Stimulated activated CD8-positive, alpha-beta memory T cell treated with anti-CD3 and anti-CD28 coated beads, Interleukin-7, amount 100 ng/mL, for 48 hours (primary cell): ENCODE results near the gene RARB.

Source experiments
- DNase-seq, 2 donors: peaks; one replicate each; pipeline ENCODE4 v3.0.0-alpha.2; 2020; ENCODE audit warnings: low read depth in 1 of 2; ENCODE audit errors: extremely low read depth in 1 of 2

Gene RARB

DNA sequence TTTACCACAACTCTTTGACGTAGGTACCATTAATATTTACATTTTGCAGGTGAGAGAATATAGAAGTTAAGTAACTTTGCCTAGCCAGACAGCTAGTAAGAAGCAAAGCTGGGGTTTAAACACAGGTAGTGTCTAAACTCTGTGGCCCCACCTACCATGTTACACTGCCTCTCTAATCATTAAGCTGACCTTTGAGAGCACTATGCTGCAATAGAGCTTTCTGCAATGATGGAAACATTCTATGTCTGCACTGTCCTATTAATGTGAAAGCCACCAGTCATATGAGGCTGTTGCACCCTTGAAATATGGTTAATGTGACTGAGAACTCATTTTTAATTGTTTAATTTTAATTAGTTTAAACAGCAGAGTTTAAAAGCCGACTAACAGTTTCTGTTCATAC is 6.3 kb upstream of the RARB start:
- DNase-seq, result no peak

DNA sequence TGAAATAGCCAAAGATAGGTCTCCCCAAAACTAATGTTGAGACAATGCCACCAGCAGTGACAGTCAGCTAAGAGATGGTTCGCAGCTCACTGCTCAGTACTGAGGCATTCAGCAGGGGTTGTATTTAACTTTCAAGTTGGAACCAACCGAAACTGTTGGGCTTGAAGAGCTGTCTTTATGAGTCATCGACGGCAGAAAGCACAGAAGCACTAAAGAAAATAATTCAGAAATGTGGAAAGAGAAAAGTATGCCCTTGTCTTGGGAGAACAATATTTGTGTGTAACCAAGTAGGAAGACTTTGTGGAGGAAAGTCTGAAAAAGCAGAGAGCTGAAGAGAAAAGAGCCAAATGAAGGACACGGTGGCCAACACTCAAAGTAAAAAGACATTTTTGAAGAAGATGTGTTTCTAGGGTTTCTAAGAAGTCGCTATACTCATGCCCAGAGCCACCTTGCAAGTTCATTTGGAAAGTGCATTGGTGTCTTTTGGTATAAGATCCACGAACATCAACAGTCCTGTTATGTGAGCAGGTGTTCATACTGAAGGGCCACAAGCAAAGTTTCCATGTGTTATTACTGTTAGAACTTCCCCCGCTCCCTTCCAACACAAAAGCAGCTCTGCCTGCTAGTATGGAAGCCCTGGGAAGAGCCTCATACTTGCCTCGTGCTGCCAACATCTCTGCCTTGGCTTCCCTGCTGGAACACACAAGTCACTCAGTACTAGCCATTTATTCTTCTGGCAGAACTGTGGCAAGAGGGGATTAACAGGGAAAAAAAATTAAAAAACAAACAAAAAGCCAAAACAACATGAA is 4.1 kb upstream of the RARB start:
- no peak for DNase-seq

DNA sequence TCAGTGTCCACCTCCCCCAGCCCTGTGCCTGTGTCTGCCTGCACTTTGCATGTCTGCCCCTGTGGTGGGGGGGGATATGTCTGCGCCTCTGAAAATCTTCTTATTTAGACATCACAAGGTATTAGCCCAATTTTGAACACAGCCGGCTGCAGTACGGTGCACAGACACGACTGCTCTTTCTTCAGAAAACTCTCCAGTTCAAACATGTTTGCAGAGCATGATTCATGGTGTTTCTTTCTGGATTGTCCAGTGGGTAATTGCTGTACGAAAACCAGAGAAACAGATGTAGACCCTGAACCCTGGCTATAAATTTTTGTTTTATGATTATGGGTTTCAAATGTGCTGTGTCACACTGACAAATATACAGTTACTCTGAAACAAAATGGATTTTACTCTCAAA is 3.4 kb upstream of the RARB start:
- no peak for DNase-seq

DNA sequence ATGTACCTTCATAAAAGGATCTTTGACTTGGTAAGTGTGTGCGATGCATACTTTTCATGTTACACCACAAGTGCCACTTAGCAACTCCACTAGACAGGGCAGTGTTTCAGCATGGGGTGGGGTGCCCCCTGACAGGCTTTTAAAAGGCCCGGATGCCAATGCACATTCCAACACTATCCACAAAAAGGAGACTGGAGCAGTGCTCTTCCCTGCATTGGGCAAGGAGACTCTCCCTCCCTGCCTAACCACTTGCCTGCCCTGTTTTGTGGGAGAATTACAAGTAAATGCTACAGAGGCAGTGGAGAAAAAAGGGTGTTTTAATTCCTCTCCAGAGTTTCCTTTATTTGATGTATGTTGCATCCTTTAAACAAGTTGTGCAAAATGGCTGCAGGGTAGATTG is 1.7 kb upstream of the RARB start:
- no peak for DNase-seq

DNA sequence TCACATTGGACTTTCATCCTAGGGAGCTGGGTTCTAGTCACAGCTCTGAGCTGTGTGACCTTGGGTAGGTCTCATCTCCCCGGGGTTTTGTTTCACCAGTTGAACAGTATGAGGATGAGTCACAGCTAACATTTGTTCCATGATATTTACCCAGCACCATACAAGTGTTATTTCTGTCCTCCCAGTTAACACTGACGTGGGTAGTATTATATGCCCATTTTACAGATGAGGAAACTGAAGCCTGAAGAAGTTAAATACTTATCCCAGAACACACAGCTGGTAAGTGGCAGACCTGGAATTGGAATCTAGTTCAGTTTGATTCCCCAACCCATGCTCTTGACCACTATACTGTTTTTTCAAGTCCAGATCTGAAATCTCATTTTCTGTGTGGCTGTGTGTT is 908 bp upstream of the RARB start:
- no peak for DNase-seq

DNA sequence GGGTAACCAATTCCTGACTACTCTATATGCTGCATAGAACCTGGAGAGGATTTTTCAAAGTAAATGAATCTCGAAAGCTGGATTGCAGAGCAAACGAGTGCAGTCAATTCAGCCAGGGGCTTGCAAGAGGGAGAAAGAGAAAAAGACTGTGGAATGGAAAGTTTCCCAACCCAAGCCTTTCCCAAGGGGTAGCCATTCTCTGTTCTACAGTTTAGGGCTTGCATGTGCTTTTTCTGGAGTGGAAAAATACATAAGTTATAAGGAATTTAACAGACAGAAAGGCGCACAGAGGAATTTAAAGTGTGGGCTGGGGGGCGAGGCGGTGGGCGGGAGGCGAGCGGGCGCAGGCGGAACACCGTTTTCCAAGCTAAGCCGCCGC is 511 bp upstream of the RARB start:
- no peak for DNase-seq

DNA sequence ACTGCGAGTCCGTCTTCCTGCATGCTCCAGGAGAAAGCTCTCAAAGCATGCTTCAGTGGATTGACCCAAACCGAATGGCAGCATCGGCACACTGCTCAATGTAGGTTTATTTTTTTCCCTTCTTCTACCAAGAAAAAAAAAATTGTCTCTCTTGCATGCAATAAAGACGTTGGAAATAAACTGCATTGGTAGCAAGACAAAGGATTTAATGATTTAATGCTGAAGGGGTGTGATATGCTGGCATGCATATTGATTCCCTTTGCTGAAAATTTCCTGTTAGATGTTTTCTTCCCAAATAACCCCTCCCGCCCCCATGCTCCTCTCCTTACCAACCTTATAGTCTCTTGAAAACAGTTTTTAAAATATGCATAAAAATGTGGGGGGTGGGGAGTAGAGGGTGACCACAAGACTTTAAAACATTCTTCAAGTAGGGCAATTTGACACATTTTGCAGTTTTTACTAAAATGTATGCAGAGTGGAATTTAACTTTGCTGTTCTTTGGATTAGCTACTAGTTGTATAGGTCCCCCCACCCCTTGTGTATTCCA is 799 bp downstream of the RARB start:
- no peak for DNase-seq

DNA sequence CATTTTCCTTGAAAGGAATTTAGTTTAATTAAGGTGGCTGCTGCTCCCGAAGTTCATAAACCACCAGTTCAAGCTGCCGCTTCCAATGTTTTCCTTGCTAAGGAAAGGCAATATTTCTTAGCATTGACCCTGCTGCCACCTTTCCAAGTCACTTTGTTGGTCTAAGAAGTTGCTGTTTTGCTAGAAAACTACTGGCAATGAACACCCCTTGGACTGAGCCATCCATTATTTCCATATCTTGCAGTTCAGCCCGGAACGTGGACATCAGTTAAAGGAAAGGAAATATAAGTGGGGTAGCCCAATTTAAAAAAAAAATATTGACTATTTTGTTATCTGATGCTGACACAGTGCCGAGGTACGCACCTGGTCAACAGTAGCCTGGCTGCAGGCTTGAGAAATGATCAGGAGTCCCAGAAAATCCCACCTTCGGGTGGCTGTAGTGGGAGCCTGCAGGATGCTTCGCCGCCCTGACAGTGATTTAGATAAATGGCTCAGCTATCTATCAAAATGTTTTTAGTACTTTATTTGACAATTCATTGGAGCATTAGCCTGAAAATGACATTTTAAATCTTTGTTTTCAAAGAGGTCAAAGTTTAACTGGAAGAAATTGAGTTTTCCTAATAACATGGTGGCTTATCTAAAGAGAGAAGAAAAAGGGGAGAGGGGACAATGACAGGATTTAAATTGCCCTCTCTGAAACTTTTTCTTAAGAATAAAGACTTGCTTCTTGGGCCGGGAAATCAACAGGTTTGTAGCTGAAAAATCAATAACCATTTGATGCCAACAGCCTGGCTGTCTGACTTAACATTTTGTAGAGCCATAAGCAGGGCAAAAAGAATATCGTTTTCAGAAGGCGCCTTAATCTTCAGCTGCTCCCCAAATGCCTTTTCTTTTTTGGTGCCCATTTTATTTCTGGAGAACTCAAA is 1.6 kb downstream of the RARB start:
- DNase-seq, result no peak

DNA sequence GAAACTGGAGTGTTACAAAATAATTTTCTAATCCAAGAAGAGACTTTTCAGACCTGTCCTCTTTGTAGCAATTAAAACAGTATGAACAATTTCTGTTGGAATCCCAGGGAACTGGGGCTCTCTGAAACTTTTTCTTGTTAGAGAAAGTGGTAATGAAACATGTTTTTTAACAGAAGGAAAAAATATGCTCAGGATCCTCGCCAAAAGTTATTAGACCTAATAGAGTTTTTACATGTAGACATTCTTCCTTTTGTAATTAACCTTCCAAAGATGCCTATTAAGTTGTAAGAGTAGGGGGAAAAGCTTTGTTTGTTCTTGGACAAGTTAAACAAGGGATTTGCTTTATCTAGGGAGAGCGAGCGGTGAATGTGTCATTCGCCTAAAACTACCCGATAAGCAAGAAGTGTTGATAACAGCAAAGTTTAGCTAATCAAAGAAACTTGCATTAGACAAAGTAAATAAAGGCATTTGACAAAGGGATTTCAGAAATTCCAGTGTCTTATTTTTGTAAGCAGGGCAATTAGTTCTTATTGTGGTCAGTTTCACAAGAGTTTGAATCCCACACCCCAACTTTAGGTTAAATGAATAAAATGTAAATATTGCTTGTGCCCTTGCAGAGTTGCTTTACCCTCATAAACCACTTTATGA is 2.3 kb downstream of the RARB start:
- DNase-seq, result no peak

DNA sequence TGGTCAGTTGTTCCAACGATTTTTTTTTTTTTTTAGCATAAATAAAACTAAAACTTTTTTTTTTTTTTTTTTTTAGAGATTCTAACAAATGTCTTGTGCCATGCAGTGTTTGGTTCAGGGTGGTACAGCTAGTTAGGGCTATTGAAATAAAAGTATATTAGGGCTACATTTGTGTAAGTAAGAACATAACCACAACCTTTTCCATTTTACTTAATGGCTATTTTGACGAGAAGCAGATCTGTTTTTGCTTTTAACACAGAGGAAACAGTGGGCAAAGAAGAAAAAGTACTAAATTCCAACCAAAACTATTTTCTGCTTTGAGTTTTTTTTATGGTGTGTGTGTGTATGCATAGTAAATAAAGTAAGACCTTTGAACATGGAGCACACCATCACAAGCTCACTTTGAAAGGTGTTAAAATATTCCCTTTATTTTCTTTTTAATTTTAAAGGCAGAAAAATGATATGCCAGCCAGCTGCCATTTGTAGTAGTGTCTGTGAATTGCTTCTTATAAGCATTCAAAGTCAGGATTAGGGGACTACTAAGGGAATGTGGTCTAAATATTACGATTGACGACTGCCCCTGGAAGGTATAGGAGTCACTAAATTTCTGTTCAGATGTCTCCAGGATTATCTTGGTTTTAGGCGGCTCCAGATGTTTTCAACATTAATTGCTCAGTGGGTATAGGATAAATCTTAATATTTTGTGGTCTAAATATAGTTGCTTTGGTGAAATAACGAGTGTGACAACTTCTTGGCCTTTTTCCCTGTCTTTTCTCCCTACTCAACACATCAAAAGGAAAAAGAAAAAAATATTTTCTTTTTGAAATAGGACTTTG is 3.1 kb downstream of the RARB start:
- no peak for DNase-seq

DNA sequence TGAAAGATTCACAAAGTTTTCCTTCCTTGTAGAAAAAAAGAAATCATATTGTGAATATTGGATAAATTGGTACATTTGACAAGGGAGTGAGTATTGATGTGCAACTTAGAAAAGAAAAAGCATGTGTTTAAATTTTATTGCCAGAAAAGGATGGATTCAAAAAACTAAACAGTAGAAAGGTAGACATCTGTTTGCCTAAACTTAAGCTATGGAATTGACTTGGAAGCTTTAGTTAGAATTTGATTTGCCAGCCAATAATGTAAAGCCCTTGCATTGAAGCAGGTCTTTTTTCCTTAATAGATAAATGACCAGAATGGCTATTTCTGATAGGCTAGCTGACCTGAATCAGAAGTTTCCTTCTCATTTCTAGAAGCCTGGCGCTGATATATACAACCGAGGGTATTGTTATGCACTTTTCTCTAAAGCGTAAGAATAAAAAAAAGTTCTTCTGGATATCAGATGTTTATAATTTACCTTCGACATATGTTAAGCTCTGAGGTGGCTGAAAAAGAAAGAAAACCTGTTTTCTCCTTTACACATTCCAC is 4.2 kb downstream of the RARB start:
- DNase-seq, result no peak

DNA sequence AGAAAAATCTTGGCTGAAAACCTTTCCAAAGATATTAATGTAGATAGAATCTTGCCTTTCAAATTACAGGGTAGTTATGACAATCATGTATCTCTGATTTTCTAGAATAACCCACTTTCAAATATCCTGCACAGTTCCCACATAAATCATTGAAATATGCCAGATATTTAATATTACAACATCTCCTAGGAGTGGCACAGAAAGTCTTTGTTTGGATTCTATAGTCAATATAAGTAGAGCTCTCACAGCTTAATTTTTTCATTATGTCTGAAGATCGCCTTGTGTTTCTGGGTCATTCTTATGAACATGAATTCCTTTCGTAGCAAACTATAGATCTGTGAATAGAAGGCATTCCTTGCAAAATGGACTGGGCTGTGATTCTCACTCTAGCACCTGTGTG is 5.0 kb downstream of the RARB start:
- no peak for DNase-seq

DNA sequence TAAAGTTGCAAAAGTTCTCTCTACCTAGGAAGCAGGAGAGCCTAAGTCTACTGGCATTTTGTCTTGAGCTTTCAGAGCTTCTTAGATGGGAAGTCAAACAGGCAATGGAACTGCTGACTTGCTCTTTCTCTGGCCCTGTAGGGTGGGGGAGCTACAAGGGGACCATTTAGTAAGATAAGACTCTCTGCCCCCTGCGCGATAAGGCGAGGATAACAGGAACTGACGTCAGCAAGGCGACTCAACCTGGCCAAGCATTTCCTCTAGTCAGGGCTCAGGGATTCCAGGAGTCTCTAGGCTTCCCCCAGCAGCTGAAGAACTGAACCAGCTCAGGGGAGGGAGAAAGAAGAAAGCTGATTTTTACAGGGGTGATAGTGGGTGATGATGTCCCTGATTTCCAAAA is 5.8 kb downstream of the RARB start:
- no peak for DNase-seq

DNA sequence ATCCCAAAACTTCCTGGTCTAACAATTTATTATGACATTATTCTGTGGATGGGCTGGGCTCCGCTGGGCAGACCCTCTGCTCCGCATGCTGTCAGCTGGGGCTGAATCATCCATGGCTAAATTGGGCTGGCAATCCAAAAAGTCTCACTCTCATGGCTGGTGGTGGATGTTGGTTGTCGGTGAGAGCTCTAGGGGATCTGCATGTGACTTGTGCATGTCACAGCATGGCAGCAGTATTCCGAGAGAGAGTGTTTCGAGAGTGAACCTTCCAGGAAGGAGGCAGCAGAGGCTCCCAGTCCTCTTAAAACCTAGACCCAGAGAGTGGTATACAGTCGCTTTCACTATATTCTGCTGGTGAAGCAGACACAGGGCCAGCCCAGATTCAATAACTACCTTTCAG is 9.9 kb downstream of the RARB start:
- no peak for DNase-seq

DNA sequence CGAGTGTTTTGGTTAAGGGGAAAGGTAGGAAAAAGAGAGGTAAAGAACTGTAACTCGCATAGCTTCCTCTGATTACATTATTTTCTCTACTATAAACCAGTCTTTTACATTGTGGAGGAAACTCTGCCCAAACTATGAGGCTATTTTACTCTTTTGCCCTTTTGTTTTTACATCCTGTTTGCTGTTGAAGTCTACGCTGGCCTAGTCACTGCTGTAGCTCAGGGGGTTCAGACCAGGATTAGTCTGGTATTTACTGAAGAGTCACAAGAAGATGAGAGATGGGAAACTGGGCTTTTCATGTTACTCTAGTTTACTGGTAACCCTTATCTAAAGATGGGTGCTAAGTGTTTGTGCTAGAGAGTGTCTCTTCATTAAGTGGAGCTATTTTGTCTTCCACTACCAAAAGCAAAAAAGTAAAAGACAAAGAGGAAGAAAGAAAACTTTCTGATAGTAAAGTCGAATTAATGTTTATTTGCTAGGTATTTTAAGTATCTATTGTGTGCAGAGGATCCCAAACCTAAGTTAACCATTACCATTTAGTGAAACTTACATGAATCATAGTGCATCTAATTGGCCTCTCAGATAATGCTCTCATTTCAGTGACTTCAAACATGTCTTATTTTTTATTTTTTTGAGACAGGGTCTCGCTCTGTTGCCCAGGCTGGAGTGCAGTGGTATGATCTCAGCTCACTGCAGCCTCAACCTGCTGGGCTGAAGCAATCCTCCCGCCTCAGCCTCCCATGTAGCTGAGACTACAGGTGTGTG is 10.9 kb downstream of the RARB start:
- no peak for DNase-seq

DNA sequence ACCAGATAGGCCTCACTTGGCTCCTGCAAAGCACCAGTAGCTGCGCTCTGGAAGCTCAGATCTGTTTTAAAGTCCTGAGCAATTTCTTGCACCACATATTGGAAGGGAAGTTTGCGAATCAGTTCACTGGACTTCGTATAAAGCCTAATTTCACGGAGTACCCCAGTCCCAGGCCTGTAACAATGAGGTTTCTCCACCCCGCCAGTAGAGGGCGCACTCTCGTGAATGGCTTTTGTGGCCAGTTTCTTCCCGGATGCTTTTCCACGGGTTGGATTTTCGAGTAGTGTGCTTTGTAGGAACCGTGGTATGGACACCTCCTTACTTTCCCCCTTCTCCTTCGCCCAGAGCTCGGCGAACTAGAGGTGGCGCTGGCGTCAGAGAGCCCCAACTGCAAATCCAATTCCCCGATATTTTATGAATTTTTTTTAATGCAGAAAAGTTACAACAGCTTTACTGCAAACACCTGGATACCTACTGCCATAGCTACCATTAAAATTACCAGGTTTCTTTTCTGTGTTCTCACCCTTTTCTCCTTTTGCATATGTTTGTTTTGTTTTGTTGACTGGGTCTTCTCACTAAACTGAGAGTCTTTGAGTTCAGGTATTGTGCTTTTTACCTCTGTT is 13.3 kb downstream of the RARB start:
- no peak for DNase-seq

DNA sequence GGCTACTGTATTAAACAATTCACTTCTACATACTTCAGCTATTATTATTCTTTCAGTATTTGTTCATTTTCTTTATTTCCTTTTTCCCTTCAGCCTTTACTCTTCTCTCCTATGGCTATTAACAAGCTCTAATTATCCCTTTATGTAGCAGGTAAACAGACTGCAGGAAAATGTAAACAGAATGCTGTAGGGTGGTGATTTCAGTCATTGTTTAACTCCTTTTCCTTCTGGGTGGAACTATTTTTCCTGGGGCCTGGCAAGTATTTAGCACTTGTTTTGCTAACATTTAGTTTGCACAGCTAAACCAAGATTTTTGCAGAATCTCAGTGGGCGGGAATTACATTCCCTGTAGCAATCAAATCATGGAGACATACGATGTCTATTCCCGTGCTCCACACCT is 14.4 kb downstream of the RARB start:
- no peak for DNase-seq

DNA sequence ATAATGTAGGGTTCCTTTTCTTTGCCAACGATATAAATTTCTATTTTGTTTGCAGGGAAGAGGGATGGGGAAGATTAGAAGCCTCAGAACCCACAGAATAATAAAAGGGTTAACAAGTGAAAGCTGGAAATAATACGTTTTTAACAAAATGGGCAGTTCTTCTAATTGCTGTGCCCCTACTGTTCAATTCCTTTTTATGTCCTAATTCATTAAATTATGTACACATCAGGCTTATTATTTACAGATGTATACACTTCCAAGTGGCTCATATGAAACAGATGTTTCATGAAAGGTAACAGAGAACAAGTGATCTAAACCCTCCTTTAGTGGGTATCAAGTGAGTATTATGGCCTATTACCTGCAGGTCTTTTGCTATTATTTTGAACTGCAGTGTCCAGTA is 16.2 kb downstream of the RARB start:
- no peak for DNase-seq

DNA sequence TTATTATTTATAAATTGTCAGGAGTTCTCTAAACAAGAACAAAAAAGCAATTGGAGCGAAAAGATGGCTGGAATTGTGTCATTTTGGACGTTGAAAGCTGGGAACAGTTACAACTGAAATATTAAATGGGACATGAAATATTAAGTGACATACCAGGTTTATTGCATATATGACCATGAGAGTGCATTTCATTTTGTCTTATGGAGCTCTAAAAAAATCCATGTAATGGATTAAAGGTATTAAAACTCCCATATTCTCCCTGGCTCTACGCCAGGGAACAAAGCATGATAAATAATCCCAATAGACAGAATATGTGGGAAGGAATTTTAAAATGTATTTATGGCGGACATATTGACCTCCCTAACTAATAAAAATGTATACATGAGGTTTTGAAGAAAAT is 17.7 kb downstream of the RARB start:
- no peak for DNase-seq
